T1000 (cell line): ENCODE data around the gene ZNF688.
"Not testable (repeated sequence)": the region's sequence is repeated elsewhere in the genome, so short reads cannot be mapped to it uniquely, and the experiment has no call there.

ENCODE experiments used
- DNase-seq: peaks from one replicate; lab custom pipeline; 2025; ENCODE audit warnings: mixed read lengths; lab: John Stamatoyannopoulos, UW

The ZNF688 gene

GRCh38 chr16:30557707-30557956 is 13.9 kb downstream of the ZNF688 start:
- no peak for DNase-seq

- DNase-seq = no peak
Observed at GRCh38 chr16:30556125-30556473, 15.4 kb downstream of the ZNF688 start.

DNA sequence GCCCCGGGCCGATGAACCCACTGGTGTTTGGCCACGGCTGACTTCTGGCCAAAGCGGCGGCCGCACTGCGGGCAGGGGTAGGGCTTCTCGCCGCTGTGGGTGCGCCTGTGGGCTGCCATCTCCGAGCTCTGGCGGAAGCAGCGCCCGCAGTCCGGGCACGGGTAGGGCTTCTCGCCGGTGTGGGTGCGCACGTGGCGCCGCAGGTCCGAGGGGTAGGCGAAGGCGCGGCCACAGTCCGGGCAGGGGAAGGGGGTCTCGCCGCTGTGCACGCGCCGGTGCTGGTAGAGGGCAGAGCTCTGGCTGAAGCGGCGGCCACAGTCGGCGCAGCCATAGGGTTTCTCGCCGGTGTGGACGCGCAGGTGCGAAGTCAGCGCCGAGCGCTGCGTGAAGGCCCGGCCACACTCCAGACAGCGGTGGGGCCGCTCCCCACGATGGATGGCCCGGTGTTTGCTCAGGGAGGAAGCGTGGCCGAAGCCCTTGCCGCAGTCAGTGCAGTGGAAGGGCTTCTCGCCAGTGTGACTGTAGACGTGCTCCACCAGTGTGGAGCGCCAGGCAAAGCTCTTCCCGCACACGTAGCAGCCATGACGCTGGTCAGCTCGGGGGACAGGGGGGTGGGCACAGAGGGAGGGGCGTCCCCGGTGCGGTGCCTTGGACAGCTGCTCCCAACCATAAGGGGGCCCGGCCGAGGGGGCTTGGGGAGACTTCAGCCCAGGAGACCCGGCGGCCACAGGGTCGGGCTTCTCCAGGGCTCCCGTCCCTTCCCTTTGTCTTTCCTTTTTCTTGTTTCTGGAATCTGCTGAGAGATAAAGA is 16.0 kb downstream of the ZNF688 start:
- no peak for DNase-seq

DNA sequence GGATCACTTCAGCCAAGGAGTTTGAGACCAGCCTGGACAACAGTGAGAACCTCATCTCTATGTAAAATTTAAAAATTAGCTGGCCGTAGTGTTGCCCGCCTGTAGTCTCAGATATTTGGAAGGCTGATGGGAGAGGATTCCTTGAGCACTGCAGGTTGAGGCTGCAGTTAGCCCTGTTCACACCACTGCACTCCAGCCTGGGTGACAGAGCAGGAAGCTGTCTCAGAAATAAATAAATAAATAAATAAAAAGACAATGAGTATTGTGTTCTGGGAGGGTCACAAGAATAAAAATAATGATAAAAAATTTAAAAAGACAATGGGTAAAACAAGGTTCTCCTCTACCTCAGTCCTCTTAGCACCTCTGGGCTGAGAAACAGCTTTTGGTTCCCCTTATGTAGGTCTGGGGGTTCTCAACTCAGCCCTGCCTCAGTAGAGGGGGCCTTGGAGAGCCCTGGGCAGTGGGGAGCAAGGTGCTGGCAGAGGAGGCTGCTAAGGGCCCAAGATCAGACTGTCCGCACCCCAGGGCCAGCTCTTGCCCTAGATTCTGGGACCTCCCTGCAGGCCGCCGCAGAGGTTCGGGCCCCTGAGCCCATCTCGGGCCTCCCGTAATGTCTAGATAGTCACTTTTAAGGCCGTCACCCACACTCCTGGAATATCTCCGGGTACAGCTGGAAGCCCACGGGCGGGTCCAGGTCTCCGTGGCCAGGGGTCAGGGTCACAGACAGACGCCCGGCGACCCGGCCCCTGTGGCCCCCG is 16.8 kb downstream of the ZNF688 start:
- DNase-seq = no peak

DNA sequence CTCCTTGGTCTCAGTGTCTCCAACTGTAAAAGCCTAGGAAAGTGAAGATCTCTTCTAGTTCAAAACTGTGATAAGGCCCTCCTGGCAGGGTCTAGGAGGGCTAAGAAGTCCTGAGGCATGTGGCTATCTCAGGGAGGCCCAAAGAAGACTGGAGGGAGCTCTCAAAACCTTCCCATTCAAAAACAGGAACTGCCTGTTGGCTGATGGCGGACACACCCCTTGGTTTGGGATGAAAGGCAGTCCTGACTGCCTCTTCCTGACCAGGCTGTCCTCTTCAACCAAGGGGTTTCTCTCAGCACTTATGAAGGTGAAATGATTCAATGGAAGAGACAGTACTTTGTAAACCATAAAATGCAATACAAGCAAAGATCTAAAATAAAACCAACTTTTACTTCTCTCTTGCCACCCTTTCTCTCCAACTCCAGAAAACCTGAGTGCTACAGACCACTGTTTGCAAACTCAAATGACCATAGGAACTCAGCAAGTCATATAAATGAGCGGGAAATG is 18.1 kb downstream of the ZNF688 start:
- DNase-seq = no peak

GRCh38 chr16:30552956-30553355 is 18.6 kb downstream of the ZNF688 start:
- no peak for DNase-seq

- no peak for DNase-seq
Observed at GRCh38 chr16:30551781-30552180, 19.7 kb downstream of the ZNF688 start.

DNA sequence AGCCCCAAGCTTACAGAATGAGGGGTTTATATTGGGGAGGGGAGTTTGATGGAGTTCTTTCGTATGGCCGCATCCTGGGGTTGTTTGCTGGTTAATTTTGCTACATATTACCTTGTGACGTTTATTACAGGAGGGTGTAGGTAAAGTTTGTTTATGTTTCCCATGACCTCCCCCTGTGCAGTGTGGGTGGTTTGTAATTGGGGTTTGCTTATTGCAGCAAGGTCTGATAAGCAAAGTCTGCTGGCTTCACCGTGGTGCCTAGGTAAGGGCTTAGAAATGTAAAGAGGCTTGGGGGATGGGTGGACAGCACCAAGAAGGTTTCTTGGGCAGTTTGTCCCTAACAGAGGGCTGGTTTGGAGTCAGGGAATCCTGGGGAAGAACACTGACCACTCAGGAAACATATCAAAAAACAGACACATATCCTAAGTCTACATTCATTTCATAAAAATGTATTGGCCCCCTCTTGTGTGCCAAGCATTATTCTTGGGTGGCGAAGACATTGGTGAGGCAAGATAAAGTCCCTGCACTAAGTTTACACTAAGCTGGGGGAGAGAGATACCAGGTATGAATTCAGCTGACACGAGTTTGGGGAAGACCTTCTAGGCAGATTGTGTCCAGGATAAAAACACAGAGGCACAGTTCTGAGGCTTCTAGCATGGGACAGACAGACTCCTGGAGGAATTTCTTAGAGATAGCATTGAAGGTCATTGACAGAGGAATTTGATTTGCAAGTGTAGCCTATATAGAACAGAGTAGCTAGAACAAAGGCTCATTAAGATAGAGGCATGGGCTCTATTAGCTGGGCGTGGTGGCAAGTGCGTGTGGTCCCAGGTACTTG is 22.9 kb downstream of the ZNF688 start:
- DNase-seq = no peak

DNA sequence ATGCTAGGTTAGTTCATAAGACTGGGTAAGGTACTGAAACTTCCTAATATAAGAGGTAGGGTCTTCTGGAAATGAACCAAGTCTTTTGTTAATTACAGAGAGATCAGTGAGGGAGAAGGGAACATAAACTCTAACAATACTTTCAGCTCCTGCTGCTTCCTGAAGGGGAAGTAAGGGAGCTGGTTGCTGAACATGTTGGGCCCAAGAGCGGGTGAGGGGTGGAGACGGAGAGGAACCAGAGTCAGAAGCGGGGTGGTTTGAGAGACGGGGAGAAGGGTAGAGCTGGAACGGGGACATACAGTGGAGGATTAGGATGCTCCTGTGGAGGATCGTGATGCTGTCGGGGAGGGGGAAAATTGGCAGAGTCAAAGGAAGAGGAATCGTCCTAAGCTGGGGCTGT is 25.4 kb downstream of the ZNF688 start:
- no peak for DNase-seq

DNA sequence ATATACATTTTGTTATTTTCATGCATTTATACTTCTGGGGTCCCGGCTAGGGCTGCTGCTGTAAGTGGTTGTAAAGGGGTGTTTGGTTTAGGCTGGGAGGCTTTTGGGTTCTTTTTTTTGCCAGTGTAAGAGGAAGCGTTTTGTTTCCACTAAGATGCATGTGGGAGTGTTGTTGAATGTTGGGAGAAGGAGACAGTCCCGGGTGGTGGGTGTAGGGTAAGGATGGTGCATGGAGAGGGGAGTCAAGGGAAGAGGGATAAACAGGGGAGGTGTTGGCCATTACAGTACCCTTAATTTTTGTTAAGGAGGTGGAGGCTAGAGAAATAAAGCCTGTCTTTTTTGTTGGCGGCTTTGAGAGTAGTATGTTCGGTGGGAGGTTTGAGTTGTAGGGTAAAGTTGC is 28.4 kb downstream of the ZNF688 start:
- DNase-seq = no peak

GRCh38 chr16:30541502-30542329 is 29.8 kb downstream of the ZNF688 start:
- peak; percentile 29 for DNase-seq

GRCh38 chr16:30540916-30541464 is 30.5 kb downstream of the ZNF688 start:
- not testable (repeated sequence) for DNase-seq

- not testable (repeated sequence) for DNase-seq
Observed at GRCh38 chr16:30539986-30540526, 31.5 kb downstream of the ZNF688 start.

DNA sequence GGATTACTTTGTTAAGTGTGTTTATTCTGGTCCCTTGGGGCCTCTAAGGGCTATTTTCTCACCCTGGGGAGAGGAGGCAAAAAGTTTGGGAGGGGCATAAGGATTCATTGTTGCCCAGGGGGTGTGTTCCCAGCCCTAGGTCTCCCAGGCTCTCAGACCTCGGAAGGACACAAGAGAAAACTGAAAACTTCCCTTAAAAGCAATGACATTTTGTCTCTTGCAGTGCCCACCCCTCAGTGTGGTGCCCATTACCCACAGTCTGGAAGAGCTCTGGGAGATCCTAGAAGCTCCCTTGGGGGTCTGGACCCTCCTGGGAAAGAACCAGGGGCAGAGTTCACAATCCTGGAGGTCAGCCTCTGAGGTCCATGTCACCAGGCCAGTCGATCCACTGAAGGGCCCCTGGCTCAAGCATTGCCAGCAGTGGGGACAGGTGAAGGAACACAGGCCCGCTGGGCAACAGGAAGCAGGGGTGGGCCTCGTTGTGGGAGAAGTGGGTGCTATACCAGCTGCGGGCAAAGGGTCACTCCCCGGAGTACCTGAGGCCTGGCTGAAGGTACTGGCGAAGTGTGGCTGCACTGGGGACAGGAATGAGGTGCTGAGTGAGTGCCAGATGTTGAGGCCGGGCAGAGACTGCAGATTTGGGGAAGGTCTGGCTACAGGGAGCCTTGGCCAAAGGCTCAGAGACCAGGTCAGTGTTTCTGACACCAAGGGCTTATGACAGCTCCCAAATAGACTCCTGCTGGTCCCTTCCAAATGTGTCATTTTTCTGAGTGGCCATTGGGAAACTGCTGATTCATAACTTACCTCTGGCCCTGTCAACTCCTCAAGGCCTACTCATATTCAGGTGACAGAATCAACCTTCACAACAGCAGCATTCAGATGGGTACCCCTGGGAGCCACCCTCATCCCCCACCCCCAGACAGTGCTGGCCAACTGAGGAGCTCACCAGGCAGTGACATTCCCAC is 32.2 kb downstream of the ZNF688 start:
- DNase-seq = no peak

DNA sequence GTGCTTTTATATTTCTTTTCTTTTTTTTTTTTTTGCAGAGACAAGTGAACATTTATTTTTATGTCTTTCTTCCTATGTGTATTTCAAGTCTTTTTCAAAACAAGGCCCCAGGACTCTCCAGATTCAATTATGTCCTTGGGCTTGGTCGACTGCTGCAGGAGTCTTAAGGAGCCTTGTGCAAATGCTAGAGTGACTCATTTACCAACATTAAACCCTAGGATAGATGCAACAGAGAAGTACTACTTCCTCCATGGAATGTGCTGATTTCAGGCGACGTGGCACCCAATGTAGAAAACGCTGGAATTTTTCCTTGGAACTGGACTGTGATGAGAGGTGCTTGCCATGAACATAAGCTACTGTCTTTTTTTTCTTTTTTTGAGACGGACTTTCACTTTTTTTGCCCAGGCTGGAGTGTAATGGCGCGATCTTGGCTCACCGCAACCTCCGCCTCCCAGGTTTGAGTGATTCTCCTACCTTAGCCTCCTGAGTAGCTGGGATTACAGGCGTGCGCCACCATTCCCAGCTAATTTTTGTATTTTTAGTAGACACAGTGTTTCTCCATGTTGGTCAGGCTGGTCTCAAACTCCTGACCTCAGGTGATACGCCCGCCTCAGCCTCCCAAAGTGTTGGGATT is 35.0 kb downstream of the ZNF688 start:
- not testable (repeated sequence) for DNase-seq

- no peak for DNase-seq
Observed at GRCh38 chr16:30535777-30536190, 35.7 kb downstream of the ZNF688 start.

GRCh38 chr16:30535106-30535776 is 36.3 kb downstream of the ZNF688 start:
- DNase-seq = no peak

DNA sequence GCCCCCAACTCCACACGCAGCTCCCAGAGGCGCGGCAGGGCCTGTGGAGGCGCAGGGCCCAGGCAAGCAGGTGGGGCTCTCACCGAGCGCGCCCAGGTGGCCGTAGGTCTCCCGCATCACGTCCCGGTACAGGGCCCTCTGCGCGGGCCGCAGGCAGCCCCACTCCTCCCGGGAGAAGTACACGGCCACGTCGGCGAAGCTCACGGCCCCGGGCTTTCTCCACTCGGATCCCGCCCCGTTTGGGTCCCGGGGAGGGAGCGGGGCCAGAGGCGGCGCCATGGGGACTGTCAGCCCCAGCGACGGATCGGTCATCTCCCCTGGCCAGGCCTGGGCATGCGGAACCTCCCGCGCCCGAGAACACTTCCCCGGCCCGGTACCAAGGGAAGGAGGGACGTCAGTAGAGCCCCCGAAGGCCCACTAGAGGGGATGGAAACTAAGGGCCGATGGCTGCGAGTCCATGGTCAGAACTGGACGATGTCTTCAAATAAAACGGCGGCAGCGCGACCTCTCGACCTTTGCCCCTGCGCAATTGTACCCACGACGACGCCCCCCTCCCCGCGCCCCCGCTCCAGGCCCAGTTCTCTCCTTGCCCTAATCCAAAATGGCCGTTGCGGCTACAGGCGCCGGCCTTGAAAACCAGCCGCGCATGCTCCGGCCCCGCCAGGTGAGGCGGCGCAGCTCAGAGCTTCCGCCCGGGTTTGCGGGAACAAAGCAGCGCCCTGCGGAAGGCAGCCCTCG is 37.0 kb downstream of the ZNF688 start, which contains the start of gene ZNF747:
Gene ZNF747, minus strand, starts transcription at position 491 of the 738 bp plus-strand sequence. Its CDS starts 179 bp downstream, at position 312.
- peak; percentile 64 for DNase-seq
